ENCODE results near the gene ADAMTSL2.

Gene ADAMTSL2

DNA sequence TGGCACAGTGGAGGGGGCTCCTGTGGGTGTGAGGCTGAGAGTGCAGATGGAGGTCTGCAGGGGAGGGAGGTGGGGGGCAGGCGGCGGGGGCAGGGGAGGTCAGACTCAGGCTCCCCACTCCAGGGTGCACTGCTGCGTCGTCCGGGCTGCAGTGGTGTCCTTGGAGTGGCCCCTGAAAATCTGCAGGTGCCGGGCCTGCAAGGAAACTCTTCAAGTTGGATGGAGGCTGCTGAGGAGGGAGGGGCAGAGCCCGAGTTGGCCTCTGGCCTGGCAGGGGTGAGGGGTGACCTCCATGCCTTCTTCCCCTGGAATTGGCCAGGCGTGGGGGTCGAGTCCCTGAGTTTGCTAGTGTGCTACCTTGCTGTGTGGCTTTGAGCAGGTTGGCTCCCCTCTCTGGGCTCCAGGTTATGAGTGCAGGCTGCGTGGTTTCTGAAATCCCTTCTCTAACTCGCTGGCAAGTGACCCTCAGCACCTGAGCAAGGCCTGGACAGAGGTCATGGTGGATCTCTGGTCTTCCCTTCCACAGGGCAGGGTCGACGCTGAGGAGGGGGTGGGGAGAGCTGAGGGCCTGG is 888 bp downstream of the ADAMTSL2 start:
- Histone ChIP-seq H3K4me3 (ENCODE audit: low read length) (no peak overlapping the region), H3K27me3 (ENCODE audit: control insufficient read depth, insufficient read depth, low read length) (peaks cover 34% of the 10 kb centered on the region), H3K9ac (ENCODE audit: low read length) (no peak overlapping the region), H3K36me3 (ENCODE audit: control insufficient read depth, insufficient read depth, low read length) (no peaks in the 10 kb centered on the region), H3K4me1 (ENCODE audit: control insufficient read depth, insufficient read depth, low read length) (no peaks in the 10 kb centered on the region), H3K9me3 (ENCODE audit: control insufficient read depth, low read length) (no peaks in the 10 kb centered on the region)

DNA sequence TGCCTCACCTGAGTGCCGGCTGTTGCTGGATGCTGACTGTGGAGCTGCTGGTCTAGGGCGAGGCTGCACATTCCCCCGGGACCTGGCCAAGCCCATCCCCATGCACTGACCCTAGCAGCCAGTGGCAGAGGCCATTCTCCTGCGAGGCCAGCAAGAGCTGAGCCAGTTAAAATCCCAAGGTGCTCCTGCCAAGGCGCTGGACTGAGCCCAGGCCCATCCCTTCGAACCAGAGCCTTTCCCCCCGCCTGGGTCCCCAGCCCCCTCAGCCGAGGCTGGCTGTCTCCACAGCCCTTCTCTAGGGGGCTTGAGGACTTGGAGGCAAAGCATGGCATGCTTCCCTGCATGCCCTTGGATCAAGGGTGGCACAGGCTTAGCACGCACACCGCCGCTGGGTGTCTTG is 1.6 kb downstream of the ADAMTSL2 start:
- Histone ChIP-seq H3K36me3 (ENCODE audit: control insufficient read depth, insufficient read depth, low read length) (no peaks in the 10 kb centered on the region), H3K4me1 (ENCODE audit: control insufficient read depth, insufficient read depth, low read length) (no peaks in the 10 kb centered on the region), H3K4me3 (ENCODE audit: low read length) (no peak overlapping the region), H3K9ac (ENCODE audit: low read length) (no peak overlapping the region), H3K27me3 (ENCODE audit: control insufficient read depth, insufficient read depth, low read length) (peaks cover 39% of the 10 kb centered on the region), H3K9me3 (ENCODE audit: control insufficient read depth, low read length) (no peaks in the 10 kb centered on the region)

DNA sequence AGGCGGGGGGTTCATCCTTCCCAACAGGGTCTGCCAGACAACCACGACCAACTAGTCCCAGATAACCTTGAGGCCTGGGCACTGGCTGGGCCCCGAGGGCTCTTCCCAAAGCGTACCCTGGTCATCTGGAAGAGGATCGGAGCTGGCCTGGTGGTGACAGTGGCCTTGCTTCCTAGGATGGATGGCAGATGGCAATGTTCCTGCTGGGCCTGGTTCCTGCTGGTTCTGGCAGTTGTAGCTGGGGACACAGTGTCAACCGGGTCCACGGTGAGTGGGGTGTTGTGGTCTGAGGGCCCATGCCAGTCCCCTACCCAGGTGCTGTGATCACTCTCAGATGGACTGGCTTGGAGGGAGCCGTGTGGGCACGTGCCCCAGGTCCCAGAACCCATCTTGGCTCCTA is 2.0 kb downstream of the ADAMTSL2 start:
- Histone ChIP-seq H3K9me3 (ENCODE audit: control insufficient read depth, low read length) (no peaks in the 10 kb centered on the region), H3K9ac (ENCODE audit: low read length) (no peak overlapping the region), H3K36me3 (ENCODE audit: control insufficient read depth, insufficient read depth, low read length) (no peaks in the 10 kb centered on the region), H3K4me1 (ENCODE audit: control insufficient read depth, insufficient read depth, low read length) (no peaks in the 10 kb centered on the region), H3K4me3 (ENCODE audit: low read length) (no peak overlapping the region), H3K27me3 (ENCODE audit: control insufficient read depth, insufficient read depth, low read length) (peaks cover 39% of the 10 kb centered on the region)

DNA sequence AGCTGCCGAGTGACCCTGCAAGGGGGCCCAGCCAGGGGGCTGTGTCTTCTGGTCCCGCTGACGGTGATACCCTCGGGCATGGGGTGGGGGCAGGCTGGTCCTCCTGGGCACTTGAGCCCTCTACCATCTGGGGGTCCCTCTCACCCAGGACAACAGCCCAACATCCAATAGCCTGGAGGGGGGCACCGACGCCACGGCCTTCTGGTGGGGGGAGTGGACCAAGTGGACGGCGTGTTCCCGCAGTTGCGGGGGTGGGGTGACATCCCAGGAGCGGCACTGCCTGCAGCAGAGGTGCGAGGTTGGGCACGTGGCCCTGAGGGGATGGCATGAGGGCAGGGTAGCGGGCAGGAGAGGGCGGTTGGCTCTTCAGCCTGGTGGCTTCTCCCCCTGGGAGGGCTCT is 2.8 kb downstream of the ADAMTSL2 start:
- Histone ChIP-seq H3K4me3 (ENCODE audit: low read length) (no peak overlapping the region), H3K9me3 (ENCODE audit: control insufficient read depth, low read length) (no peaks in the 10 kb centered on the region), H3K9ac (ENCODE audit: low read length) (no peak overlapping the region), H3K27me3 (ENCODE audit: control insufficient read depth, insufficient read depth, low read length) (peaks cover 39% of the 10 kb centered on the region), H3K36me3 (ENCODE audit: control insufficient read depth, insufficient read depth, low read length) (no peaks in the 10 kb centered on the region), H3K4me1 (ENCODE audit: control insufficient read depth, insufficient read depth, low read length) (no peaks in the 10 kb centered on the region)

DNA sequence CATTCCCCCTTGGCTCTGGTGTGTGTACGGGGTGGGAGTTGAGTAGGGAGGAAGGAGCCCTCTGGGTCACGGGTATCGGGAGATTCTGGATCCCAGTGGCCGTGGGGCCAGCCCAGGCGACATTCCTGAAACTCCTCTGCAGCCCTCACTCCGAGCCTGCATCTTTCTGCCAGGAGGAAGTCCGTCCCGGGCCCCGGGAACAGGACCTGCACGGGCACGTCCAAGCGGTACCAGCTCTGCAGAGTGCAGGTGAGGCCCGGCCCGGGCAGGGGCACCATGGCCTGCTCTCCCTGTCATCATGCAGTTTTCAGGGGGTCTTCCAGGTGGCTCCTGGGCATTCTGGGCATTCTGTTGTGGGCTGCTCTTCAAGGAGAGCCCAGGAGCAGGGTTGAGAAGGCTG is 3.7 kb downstream of the ADAMTSL2 start:
- H3K36me3 ChIP-seq (ENCODE audit: control insufficient read depth, insufficient read depth, low read length), result no peaks in the 10 kb centered on the region
- H3K4me1 ChIP-seq (ENCODE audit: control insufficient read depth, insufficient read depth, low read length), result no peaks in the 10 kb centered on the region
- H3K9me3 ChIP-seq (ENCODE audit: control insufficient read depth, low read length), result no peaks in the 10 kb centered on the region
- H3K4me3 ChIP-seq (ENCODE audit: low read length), result no peak overlapping the region
- H3K9ac ChIP-seq (ENCODE audit: low read length), result no peak overlapping the region
- H3K27me3 ChIP-seq (ENCODE audit: control insufficient read depth, insufficient read depth, low read length), result peaks cover 33% of the 10 kb centered on the region

DNA sequence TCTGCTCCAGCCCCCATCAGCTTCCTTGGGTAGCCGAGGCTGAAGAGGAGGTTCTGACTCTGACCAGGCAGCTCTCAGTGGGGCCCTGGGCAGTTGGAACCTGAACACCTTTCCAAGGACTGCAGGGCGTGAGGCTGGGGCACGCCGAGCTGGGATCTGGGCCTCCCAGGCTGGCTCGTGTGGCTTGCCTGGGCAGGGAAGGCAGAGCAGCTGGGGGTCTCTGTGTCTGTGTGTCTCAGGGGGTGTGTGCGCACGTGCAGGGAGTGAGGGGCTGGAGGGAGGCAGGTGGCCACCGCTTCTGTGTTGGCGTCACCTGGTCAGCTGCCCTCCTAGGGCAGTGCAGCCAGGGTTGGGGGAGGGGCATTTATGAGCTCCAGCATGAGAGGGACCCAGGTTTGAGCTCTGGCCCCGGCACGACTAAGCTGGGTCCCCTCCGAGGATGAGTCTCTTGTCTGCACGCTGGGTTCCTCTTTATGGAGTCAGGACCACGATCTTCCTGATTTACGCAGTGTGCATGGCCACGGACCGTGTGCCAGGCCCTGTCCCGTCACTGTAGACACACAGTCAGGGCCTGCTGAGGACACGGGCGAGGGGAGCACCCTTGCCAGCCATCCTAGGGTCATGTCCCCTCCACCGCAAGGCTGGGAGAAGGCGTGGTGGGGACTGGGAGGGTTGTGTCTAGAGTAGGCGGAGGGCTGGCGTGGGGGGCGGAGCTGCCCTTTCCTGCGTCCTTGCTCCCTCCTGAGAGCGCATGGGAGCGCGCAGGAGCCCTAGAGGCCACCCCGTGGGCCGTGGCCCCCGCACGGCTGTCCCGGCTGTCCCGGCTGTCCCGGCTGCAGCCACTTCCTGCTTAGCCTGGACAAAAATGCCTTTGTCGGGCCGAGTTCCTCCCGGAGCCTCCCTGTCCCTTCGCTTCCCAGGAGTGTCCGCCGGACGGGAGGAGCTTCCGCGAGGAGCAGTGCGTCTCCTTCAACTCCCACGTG is 4.6 kb downstream of the ADAMTSL2 start:
- Histone ChIP-seq H3K27me3 (ENCODE audit: control insufficient read depth, insufficient read depth, low read length) (peaks cover 23% of the 10 kb centered on the region), H3K9ac (ENCODE audit: low read length) (no peak overlapping the region), H3K4me3 (ENCODE audit: low read length) (no peak overlapping the region), H3K4me1 (ENCODE audit: control insufficient read depth, insufficient read depth, low read length) (no peaks in the 10 kb centered on the region), H3K36me3 (ENCODE audit: control insufficient read depth, insufficient read depth, low read length) (no peaks in the 10 kb centered on the region), H3K9me3 (ENCODE audit: control insufficient read depth, low read length) (no peaks in the 10 kb centered on the region)

DNA sequence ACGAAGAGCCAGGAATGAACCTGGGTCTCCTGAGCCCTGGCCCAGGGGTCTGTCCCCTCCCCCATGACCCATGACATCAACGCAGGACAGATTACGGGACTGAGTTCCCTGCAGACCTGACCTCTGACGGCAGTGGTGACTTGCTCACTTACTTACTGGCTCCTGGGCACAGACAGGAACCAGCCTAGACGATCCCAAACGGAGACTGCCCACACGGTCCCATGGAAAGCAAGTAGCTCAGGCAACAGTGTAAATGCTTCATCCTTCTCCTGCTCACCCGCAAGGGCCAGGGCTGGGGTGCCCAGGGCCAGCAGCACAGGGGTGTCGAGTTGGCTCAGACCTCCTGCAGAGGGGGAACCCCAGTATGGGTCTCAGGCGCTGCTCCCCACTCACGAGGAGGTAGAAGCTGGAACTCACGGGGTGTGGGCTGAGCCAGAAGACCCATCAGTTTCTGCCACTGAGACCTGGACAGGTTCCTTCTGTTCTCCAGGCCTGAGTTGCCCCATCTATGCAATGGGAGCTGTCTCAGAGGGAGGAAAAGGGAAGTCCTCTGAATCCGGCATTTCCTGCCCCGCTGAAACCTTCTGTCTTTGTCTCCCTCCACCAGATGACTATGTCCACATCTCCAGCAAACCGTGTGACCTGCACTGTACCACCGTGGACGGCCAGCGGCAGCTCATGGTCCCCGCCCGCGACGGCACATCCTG is 5.6 kb downstream of the ADAMTSL2 start:
- H3K9me3 ChIP-seq (ENCODE audit: control insufficient read depth, low read length), result no peaks in the 10 kb centered on the region
- no peaks in the 10 kb centered on the region for H3K36me3 ChIP-seq (ENCODE audit: control insufficient read depth, insufficient read depth, low read length)
- H3K27me3 ChIP-seq (ENCODE audit: control insufficient read depth, insufficient read depth, low read length), result peaks cover 17% of the 10 kb centered on the region
- no peak overlapping the region for H3K9ac ChIP-seq (ENCODE audit: low read length)
- no peaks in the 10 kb centered on the region for H3K4me1 ChIP-seq (ENCODE audit: control insufficient read depth, insufficient read depth, low read length)
- no peak overlapping the region for H3K4me3 ChIP-seq (ENCODE audit: low read length)

DNA sequence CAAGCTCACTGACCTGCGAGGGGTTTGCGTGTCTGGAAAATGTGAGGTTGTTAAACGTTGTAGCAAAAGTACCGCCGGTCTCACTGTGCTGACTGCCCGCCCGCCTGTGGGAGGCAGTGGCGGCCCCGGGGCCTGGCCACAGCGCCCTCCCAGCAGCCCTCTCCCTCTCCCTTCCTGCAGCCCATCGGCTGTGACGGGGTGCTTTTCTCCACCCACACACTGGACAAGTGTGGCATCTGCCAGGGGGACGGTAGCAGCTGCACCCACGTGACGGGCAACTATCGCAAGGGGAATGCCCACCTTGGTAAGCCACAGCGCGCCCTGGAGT is 6.2 kb downstream of the ADAMTSL2 start:
- H3K27me3 ChIP-seq (ENCODE audit: control insufficient read depth, insufficient read depth, low read length), result peaks cover 17% of the 10 kb centered on the region
- H3K4me3 ChIP-seq (ENCODE audit: low read length), result no peak overlapping the region
- H3K4me1 ChIP-seq (ENCODE audit: control insufficient read depth, insufficient read depth, low read length), result no peaks in the 10 kb centered on the region
- no peaks in the 10 kb centered on the region for H3K36me3 ChIP-seq (ENCODE audit: control insufficient read depth, insufficient read depth, low read length)
- no peaks in the 10 kb centered on the region for H3K9me3 ChIP-seq (ENCODE audit: control insufficient read depth, low read length)
- no peak overlapping the region for H3K9ac ChIP-seq (ENCODE audit: low read length)

DNA sequence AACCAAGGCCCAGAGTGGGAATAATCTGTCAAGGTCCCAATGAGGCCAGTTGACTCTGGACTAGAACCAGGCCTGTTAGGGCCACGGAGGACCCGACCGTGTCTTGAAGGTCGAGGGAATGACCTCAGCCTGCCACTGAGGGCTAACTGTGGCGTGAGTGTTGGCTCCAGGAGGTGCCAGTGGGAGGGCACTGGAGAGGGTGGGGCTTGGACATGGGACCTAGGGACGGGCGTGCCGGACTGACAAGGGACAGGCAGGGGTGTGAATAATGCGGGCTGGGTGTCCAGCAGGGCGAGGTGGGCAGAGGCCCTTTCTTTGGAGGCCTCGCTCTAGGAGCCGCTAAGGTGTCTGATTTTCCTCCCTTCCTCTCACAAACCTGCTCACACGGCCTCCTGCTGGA is 7.5 kb downstream of the ADAMTSL2 start:
- H3K4me3 ChIP-seq (ENCODE audit: low read length), result no peak overlapping the region
- H3K9me3 ChIP-seq (ENCODE audit: control insufficient read depth, low read length), result no peaks in the 10 kb centered on the region
- peaks cover 17% of the 10 kb centered on the region for H3K27me3 ChIP-seq (ENCODE audit: control insufficient read depth, insufficient read depth, low read length)
- no peak overlapping the region for H3K9ac ChIP-seq (ENCODE audit: low read length)
- no peaks in the 10 kb centered on the region for H3K36me3 ChIP-seq (ENCODE audit: control insufficient read depth, insufficient read depth, low read length)
- H3K4me1 ChIP-seq (ENCODE audit: control insufficient read depth, insufficient read depth, low read length), result no peaks in the 10 kb centered on the region

DNA sequence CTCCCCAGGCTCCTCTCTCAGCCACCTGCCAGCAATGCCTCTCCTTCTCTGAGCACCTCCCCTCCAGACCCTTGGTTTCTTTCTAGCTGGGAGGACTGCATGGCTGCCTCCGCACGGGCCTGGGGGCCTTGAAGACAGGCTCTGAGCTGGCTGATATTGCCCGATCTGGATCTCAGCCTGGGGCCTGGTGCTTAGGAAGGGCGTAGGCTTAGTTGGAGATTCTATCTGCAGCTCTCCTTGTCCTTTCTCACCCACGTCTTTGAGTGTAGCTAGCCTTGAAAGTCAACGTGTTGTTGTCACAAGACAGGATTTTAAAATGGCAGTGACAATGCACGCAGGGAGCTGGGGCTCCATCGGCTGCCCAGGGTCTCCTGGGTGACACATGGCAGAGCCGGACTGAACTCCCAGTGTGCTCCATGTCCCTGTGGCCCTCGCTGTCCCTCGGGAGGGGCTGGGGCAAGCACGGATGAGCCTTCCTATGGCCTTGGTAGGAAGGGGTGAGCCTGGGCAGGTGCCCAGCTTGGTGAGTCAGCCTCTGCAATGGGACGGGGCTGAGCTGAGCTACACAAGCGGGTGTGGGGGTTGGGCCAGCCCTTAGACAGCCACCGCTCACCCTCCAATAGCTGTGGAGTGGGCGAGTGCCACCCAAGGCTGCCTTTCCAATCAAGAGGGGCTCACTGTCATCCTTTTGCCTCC is 9.4 kb downstream of the ADAMTSL2 start:
- no peaks in the 10 kb centered on the region for H3K36me3 ChIP-seq (ENCODE audit: control insufficient read depth, insufficient read depth, low read length)
- H3K4me3 ChIP-seq (ENCODE audit: low read length), result no peak overlapping the region
- no peaks in the 10 kb centered on the region for H3K9me3 ChIP-seq (ENCODE audit: control insufficient read depth, low read length)
- peaks cover 17% of the 10 kb centered on the region for H3K27me3 ChIP-seq (ENCODE audit: control insufficient read depth, insufficient read depth, low read length)
- no peaks in the 10 kb centered on the region for H3K4me1 ChIP-seq (ENCODE audit: control insufficient read depth, insufficient read depth, low read length)
- H3K9ac ChIP-seq (ENCODE audit: low read length), result no peak overlapping the region

DNA sequence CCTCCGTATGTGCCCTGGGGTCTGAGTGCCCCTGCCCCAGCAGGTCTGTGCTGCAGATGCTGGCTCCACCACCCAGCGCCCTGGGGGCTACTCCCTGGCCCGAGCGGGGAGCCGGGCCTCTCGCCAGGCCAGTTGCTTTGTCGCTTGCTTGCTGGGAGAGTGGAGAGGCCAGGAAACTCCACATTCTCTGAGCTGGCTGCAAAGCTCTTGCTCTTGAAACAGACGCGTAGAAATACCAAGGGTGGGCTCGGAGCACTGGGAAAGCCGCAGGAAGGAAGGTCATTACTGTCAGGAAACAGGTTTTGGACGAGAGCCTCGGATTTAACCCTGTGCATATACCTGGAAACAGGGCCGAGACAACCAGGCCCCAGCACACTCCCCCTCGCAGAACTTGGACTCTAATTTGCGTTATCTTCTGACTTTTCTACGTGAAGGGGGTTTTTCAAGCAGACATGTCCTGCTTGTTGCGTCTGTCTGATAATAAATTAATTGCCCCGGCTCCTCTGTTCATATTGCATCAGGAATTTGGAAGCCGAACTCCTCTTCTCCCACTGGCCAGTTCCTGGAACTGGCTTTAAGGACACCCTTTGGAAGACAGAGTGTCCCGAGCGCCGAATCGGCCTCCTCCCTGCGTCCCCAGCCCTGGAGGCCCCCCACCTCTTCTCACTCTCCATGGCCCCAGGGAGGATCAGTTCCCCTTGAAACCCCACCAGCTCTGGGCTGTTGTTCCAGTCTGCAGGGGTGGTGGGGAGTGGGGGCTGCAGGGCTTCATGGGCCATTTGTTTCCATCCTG is 11.2 kb downstream of the ADAMTSL2 start:
- Histone ChIP-seq H3K36me3 (ENCODE audit: control insufficient read depth, insufficient read depth, low read length) (no peaks in the 10 kb centered on the region), H3K9ac (ENCODE audit: low read length) (no peak overlapping the region), H3K9me3 (ENCODE audit: control insufficient read depth, low read length) (no peaks in the 10 kb centered on the region), H3K4me1 (ENCODE audit: control insufficient read depth, insufficient read depth, low read length) (no peaks in the 10 kb centered on the region), H3K27me3 (ENCODE audit: control insufficient read depth, insufficient read depth, low read length) (peaks cover 2% of the 10 kb centered on the region), H3K4me3 (ENCODE audit: low read length) (no peak overlapping the region)
